HepG2 (cell line): Measurements from ENCODE around the gene CARMIL3. TPM values are rescaled to one million over a fixed set of nuclear protein-coding genes. Genes with fewer than 3 reads are reported as not detected.

Experiments used
- AHR ChIP-seq: IDR thresholded peaks from 2 replicates; pipeline ENCODE4 v1.6.1; 2018; ENCODE audit warnings: missing genetic modification reagents, missing compliant biosample characterization
- ATF1 ChIP-seq: IDR thresholded peaks from 2 replicates; pipeline ENCODE4 v1.6.1; 2016; ENCODE audit warnings: mild to moderate bottlenecking, control low read depth
- EED ChIP-seq: sonication (generic); formaldehyde crosslinking; IDR thresholded peaks from 2 replicates; pipeline ENCODE4 v1.5.0; 2020; ENCODE audit warnings: mild to moderate bottlenecking, missing genetic modification reagents
- ETV5 ChIP-seq: IDR thresholded peaks from 2 replicates; pipeline ENCODE4 v1.6.1; 2018; ENCODE audit warnings: missing biosample characterization, missing genetic modification reagents, inconsistent platforms, borderline replicate concordance
- FOXK1 ChIP-seq: sonication (generic); formaldehyde crosslinking; IDR thresholded peaks from 2 replicates; pipeline ENCODE4 v1.4.0; 2020; ENCODE audit warnings: low read depth, missing genetic modification reagents, borderline replicate concordance
- IKZF4 ChIP-seq: sonication (generic); formaldehyde crosslinking; IDR thresholded peaks from 2 replicates; pipeline ENCODE4 v1.5.1; 2020; ENCODE audit warnings: borderline replicate concordance, mild to moderate bottlenecking, low read depth, missing genetic modification reagents; ENCODE audit errors: not compliant biosample characterization
- KMT2A ChIP-seq: sonication (generic); formaldehyde crosslinking; IDR thresholded peaks from 2 replicates; pipeline ENCODE4 v1.4.0; 2020; ENCODE audit warnings: missing genetic modification reagents
- MAFG ChIP-seq: sonication (generic); formaldehyde crosslinking; IDR thresholded peaks from 2 replicates; pipeline ENCODE4 v1.5.1; 2020; ENCODE audit warnings: mild to moderate bottlenecking, missing genetic modification reagents
- NR2F1 ChIP-seq, 2 experiments: fragments of 450-650 bp in 1 of 2; formaldehyde crosslinking in 1 of 2; IDR thresholded peaks; 2 replicates each; pipeline versions ENCODE4 v1.5.0 to v1.6.1; 2016 to 2020; ENCODE audit warnings: mild to moderate bottlenecking in 1 of 2, missing compliant biosample characterization in 1 of 2, missing genetic modification reagents in 1 of 2, moderate library complexity in 1 of 2
- NR2F2 ChIP-seq: IDR thresholded peaks from 2 replicates; pipeline ENCODE4 v1.6.1; 2012; ENCODE audit warnings: low read depth, inconsistent platforms, borderline replicate concordance
- PCBP2 ChIP-seq: fragments of 200-400 bp; formaldehyde crosslinking; optimal IDR thresholded peaks from 2 replicates; pipeline ENCODE3; 2018; ENCODE audit warnings: low read length, low read depth; ENCODE audit not compliant: poor library complexity, severe bottlenecking
- U2AF1 ChIP-seq: fragments of 200-400 bp; formaldehyde crosslinking; optimal IDR thresholded peaks from 2 replicates; pipeline ENCODE3; 2017; ENCODE audit warnings: mild to moderate bottlenecking, low read depth, low read length
- ZNF253 ChIP-seq: sonication (generic); formaldehyde crosslinking; IDR thresholded peaks from 2 replicates; pipeline ENCODE4 v1.8.0; 2022; ENCODE audit warnings: mild to moderate bottlenecking, missing genetic modification reagents, borderline replicate concordance
- ZNF30 ChIP-seq: sonication (generic); formaldehyde crosslinking; IDR thresholded peaks from 2 replicates; pipeline ENCODE4 v1.5.0; 2020; ENCODE audit warnings: mild to moderate bottlenecking, missing genetic modification reagents
- ZNF616 ChIP-seq: sonication (generic); formaldehyde crosslinking; IDR thresholded peaks from 2 replicates; pipeline ENCODE4 v1.5.0; 2020; ENCODE audit warnings: low read depth, mild to moderate bottlenecking, missing genetic modification reagents
- ZNF713 ChIP-seq: sonication (generic); formaldehyde crosslinking; IDR thresholded peaks from 2 replicates; pipeline ENCODE4 v1.4.0; 2020; ENCODE audit warnings: mild to moderate bottlenecking, missing genetic modification reagents
- ZNF891 ChIP-seq: sonication (generic); formaldehyde crosslinking; IDR thresholded peaks from 2 replicates; pipeline ENCODE4 v1.5.0; 2020; ENCODE audit warnings: mild to moderate bottlenecking, missing genetic modification reagents
- polyA plus RNA-seq, 8 experiments: library from polyadenylated mRNA; depleted of rRNA in 3 of 8; stranded (reverse) in 7 of 8; unstranded in 1 of 8; fragments of >200 nt; fragmentation: Illumina TruSeq in 4 of 8; extraction: Trizol in 4 of 8; gene quantifications; 2 replicates each; pipeline versions ENCODE4 v1.2.1 to v1.2.3, GENCODE V29; 2011 to 2016; ENCODE audit warnings: low read depth in 4 of 8, missing spikeins in 1 of 8, mixed read lengths in 1 of 8; ENCODE audit not compliant: insufficient read depth in 1 of 8
- total RNA-seq, 5 experiments: library from RNA; depleted of rRNA; stranded (reverse); fragments of >200 nt; fragmentation: Illumina TruSeq; extraction: Trizol; gene quantifications; 2 replicates each; pipeline ENCODE4 v1.2.3, GENCODE V29; 2016; ENCODE audit warnings: low read depth in 1 of 5
- TF ChIP-seq, protein P1 (sequence below): sonication (generic); formaldehyde crosslinking; conservative IDR thresholded peaks from 2 replicates; pipeline ENCODE4 v1.8.0; 2022; ENCODE audit warnings: mild to moderate bottlenecking, moderate library complexity, missing genetic modification reagents
- TF ChIP-seq, protein P2 (sequence below): sonication (generic); formaldehyde crosslinking; IDR thresholded peaks from 2 replicates; pipeline ENCODE4 v1.4.0; 2020; ENCODE audit warnings: missing genetic modification reagents
- TF ChIP-seq, protein P3 (sequence below): sonication (generic); formaldehyde crosslinking; IDR thresholded peaks from 2 replicates; pipeline ENCODE4 v1.5.0; 2020; ENCODE audit warnings: missing genetic modification reagents, mild to moderate bottlenecking, borderline replicate concordance
- TF ChIP-seq, protein P4 (sequence below): sonication (generic); formaldehyde crosslinking; IDR thresholded peaks from 2 replicates; pipeline ENCODE4 v1.4.0; 2020; ENCODE audit warnings: mild to moderate bottlenecking, missing genetic modification reagents
- TF ChIP-seq, protein P5 (sequence below): sonication (generic); formaldehyde crosslinking; IDR thresholded peaks from 2 replicates; pipeline ENCODE4 v1.8.0; 2022; ENCODE audit warnings: missing genetic modification reagents, low read depth, mild to moderate bottlenecking, borderline replicate concordance

The CARMIL3 gene
- total and polyA plus RNA-seq, 2 of the 13 experiments (the other 11 are each of a cell fraction or from before 2014, with no cell fraction given): 0.27 to 0.55 TPM

DNA sequence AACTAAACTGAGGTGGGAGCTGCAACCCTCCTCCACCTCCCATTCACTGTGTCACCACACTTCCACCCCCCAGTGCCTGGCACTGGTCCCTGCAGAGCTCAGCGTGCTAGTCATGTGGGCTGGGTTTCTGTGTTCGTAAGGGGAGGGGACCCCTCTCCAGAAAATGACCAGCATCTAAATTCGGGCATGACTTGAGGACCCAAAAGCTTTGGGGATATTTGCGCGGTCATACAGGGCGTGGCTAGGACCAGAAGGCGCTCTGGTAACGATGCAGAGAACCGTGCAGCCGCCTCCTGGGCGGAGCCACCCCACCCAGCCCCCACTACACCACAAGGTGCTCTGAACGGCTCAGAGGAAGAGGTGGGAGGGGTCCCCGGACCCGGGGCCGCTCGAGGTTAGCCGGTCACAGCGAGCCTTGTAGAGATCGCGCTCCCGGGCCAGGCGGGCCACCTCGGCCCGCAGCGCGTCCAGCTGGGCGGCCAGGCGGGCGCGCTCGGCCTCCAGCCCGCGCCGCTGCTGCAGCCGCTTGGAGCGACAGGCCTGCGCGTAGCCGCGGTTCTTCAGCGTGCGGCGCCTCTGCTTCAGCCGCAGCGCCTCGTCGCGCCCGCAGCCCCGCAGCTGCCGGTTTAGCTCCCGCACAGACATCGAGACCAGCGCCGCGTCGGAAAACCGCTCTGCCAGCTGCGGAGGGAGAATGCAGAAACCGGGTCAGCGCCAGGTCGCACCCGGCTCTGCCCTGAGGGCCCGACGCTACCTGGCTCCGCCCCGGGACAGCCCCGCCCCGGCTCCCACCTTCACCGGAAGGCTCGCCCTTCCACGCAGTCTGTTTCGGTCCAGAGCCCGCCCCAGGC, 29.3 kb downstream of the CARMIL3 start (continued):
- TF ChIP-seq, protein P1, sequence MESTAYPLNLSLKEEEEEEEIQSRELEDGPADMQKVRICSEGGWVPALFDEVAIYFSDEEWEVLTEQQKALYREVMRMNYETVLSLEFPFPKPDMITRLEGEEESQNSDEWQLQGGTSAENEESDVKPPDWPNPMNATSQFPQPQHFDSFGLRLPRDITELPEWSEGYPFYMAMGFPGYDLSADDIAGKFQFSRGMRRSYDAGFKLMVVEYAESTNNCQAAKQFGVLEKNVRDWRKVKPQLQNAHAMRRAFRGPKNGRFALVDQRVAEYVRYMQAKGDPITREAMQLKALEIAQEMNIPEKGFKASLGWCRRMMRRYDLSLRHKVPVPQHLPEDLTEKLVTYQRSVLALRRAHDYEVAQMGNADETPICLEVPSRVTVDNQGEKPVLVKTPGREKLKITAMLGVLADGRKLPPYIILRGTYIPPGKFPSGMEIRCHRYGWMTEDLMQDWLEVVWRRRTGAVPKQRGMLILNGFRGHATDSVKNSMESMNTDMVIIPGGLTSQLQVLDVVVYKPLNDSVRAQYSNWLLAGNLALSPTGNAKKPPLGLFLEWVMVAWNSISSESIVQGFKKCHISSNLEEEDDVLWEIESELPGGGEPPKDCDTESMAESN (CRISPR knock-in tag): peak; percentile 87
- peak; percentile 44; the same call in 1 of the 2 replicates for TF ChIP-seq NR2F2
- no peak for TF ChIP-seq U2AF1
- 0 out of 2 replicates have a peak, but pooled peaks have one; percentile 41 for TF ChIP-seq ZNF253 (CRISPR knock-in tag)
- no peak for TF ChIP-seq MAFG (CRISPR knock-in tag)
- TF ChIP-seq, protein P2, sequence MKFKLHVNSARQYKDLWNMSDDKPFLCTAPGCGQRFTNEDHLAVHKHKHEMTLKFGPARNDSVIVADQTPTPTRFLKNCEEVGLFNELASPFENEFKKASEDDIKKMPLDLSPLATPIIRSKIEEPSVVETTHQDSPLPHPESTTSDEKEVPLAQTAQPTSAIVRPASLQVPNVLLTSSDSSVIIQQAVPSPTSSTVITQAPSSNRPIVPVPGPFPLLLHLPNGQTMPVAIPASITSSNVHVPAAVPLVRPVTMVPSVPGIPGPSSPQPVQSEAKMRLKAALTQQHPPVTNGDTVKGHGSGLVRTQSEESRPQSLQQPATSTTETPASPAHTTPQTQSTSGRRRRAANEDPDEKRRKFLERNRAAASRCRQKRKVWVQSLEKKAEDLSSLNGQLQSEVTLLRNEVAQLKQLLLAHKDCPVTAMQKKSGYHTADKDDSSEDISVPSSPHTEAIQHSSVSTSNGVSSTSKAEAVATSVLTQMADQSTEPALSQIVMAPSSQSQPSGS (CRISPR knock-in tag): peak; percentile 24; the same call in 1 of the 2 replicates
- peak; percentile 89; the same call in 1 of the 2 replicates for TF ChIP-seq AHR (CRISPR knock-in tag)
- no peak for TF ChIP-seq FOXK1 (CRISPR knock-in tag)
- peak; percentile 81; the same call in 1 of the 2 replicates for TF ChIP-seq ZNF891 (CRISPR knock-in tag)
- peak; percentile 49 for TF ChIP-seq ZNF30 (CRISPR knock-in tag)
- no peak for TF ChIP-seq NR2F1 (CRISPR knock-in tag; IDR thresholded peaks at IDR 0.05)
- no peak for TF ChIP-seq ZNF616
- peak; percentile 50; the same call in 1 of the 2 replicates for TF ChIP-seq ETV5 (CRISPR knock-in tag)
- TF ChIP-seq KMT2A (CRISPR knock-in tag): peak; percentile 79
- peak; percentile 34 for TF ChIP-seq IKZF4 (CRISPR knock-in tag)
- TF ChIP-seq ATF1: no peak
- TF ChIP-seq PCBP2: no peak
- no peak for TF ChIP-seq EED
- TF ChIP-seq, protein P3, sequence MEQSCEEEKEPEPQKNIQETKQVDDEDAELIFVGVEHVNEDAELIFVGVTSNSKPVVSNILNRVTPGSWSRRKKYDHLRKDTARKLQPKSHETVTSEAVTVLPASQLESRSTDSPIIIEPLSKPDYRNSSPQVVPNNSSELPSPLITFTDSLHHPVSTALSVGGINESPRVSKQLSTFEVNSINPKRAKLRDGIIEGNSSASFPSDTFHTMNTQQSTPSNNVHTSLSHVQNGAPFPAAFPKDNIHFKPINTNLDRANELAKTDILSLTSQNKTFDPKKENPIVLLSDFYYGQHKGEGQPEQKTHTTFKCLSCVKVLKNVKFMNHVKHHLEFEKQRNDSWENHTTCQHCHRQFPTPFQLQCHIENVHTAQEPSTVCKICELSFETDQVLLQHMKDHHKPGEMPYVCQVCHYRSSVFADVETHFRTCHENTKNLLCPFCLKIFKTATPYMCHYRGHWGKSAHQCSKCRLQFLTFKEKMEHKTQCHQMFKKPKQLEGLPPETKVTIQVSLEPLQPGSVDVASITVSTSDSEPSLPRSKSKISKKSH (CRISPR knock-in tag): peak; percentile 54; the same call in 1 of the 2 replicates
- no peak for TF ChIP-seq ZNF713
- TF ChIP-seq, protein P4, sequence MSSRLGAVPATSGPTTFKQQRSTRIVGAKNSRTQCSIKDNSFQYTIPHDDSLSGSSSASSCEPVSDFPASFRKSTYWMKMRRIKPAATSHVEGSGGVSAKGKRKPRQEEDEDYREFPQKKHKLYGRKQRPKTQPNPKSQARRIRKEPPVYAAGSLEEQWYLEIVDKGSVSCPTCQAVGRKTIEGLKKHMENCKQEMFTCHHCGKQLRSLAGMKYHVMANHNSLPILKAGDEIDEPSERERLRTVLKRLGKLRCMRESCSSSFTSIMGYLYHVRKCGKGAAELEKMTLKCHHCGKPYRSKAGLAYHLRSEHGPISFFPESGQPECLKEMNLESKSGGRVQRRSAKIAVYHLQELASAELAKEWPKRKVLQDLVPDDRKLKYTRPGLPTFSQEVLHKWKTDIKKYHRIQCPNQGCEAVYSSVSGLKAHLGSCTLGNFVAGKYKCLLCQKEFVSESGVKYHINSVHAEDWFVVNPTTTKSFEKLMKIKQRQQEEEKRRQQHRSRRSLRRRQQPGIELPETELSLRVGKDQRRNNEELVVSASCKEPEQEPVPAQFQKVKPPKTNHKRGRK (CRISPR knock-in tag): no peak
- TF ChIP-seq, protein P5, sequence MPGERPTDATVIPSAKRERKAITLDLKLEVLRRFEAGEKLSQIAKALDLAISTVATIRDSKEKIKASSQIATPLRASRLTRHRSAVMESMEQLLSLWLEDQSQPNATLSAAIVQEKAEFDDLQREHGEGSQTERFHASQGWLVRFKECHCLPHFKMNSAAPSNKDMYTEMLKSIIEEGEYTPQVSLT: no peak
